ENCODE results near the gene SEZ6.

GRCh38 chr17:28906276-28906675 lies 99.6 kb downstream of the SEZ6 start:
- TF ChIP-seq CTCF (IDR thresholded peaks at IDR 0.05) (no peak), POLR2AphosphoS5 (IDR thresholded peaks at IDR 0.05) (no peak), POLR2A (IDR thresholded peaks at IDR 0.05; ENCODE audit: low read depth) (no peak)

All from esophagus muscularis mucosa (tissue), 3 donors.